Measurements from ENCODE around the gene AOX1.

Gene AOX1

GRCh38 chr2:200617156-200618053 lies 31.6 kb downstream of the AOX1 start:
- no peak for TF ChIP-seq CTCF (IDR thresholded peaks at IDR 0.05; ENCODE audit: low read length, missing control alignments)
- no peak overlapping the region for H3K4me3 ChIP-seq (replicated peaks; ENCODE audit: low read depth, low read length)
- DNase-seq (ENCODE audit: low read depth), result peak; percentile 77

- H3K4me3 ChIP-seq (replicated peaks; ENCODE audit: low read depth, low read length), result no peak overlapping the region
- no peak for TF ChIP-seq CTCF (IDR thresholded peaks at IDR 0.05; ENCODE audit: low read length, missing control alignments)
- no peak for DNase-seq (ENCODE audit: low read depth)
Measured at GRCh38 chr2:200618054-200618419, 32.2 kb downstream of the AOX1 start.

GRCh38 chr2:200618590-200619021 lies 32.8 kb downstream of the AOX1 start:
- TF ChIP-seq CTCF (IDR thresholded peaks at IDR 0.05; ENCODE audit: low read length, missing control alignments), result peak; percentile 42
- no peak overlapping the region for H3K4me3 ChIP-seq (replicated peaks; ENCODE audit: low read depth, low read length)
- peak; percentile 84 for DNase-seq (ENCODE audit: low read depth)

GRCh38 chr2:200619279-200619678 lies 33.5 kb downstream of the AOX1 start:
- no peak overlapping the region for H3K4me3 ChIP-seq (replicated peaks; ENCODE audit: low read depth, low read length)
- no peak for TF ChIP-seq CTCF (IDR thresholded peaks at IDR 0.05; ENCODE audit: low read length, missing control alignments)
- no peak for DNase-seq (ENCODE audit: low read depth)

GRCh38 chr2:200620606-200621390 lies 35.0 kb downstream of the AOX1 start:
- DNase-seq (ENCODE audit: low read depth), result no peak
- no peak overlapping the region for H3K4me3 ChIP-seq (replicated peaks; ENCODE audit: low read depth, low read length)
- no peak for TF ChIP-seq CTCF (IDR thresholded peaks at IDR 0.05; ENCODE audit: low read length, missing control alignments)

GRCh38 chr2:200622106-200622505 lies 36.3 kb downstream of the AOX1 start:
- no peak for TF ChIP-seq CTCF (IDR thresholded peaks at IDR 0.05; ENCODE audit: low read length, missing control alignments)
- no peak for DNase-seq (ENCODE audit: low read depth)

More at GRCh38 chr2:200622106-200622505, 36.3 kb downstream of the AOX1 start:
- no peak overlapping the region for H3K4me3 ChIP-seq (replicated peaks; ENCODE audit: low read depth, low read length)

Measured in fibroblast of pulmonary artery (primary cell).